CD4-positive, alpha-beta T cell (primary cell): ENCODE results near the gene RSU1. TPM values are rescaled to one million over a fixed set of nuclear protein-coding genes. Genes with fewer than 3 reads are reported as not detected.

Experiments
- ATAC-seq: fragments of 200-7000 bp; cut with Tn5 transposase; one replicate; pipeline ENCODE4 v1.10.0; 2022; ENCODE audit warnings: mild to moderate bottlenecking; ENCODE audit not compliant: poor library complexity
- CTCF ChIA-PET: fragments of 350-600 bp; sonication (Branson Sonifier 250); formaldehyde crosslinking; loops from one replicate; lab custom pipeline; 2021; ENCODE audit warnings: antibody characterized with exemption, inconsistent platforms; lab: Charles Lee
- POLR2A ChIA-PET: fragments of 350-600 bp; sonication (Branson Sonifier 250); formaldehyde crosslinking; loops from one replicate; lab custom pipeline; 2021; ENCODE audit warnings: antibody characterized with exemption, inconsistent platforms; lab: Charles Lee
- DNase-seq, 14 experiments: peaks; one replicate each; pipeline ENCODE4 v3.0.0-alpha.2; 2013 to 2020; ENCODE audit warnings: mixed read lengths in 2 of 14
- H3K27ac ChIP-seq, 2 donors: one replicate each; pipeline versions ENCODE4 v1.5.1 to v1.7.0; 2013; ENCODE audit warnings: low read length in 2 of 2, low read depth in 1 of 2, mild to moderate bottlenecking in 1 of 2
- H3K27me3 ChIP-seq, 2 experiments: 1 replicate in 1 of 2; 2 replicates in 1 of 2; pipeline versions ENCODE4 v1.6.1 to v1.7.0; 2013; ENCODE audit warnings: low read length in 2 of 2, control low read depth in 1 of 2, mild to moderate bottlenecking in 1 of 2, moderate library complexity in 1 of 2; ENCODE audit not compliant: insufficient read depth in 2 of 2, control insufficient read depth in 1 of 2
- H3K36me3 ChIP-seq: one replicate; pipeline ENCODE4 v1.6.1; 2013; ENCODE audit warnings: low read length, control low read depth; ENCODE audit not compliant: insufficient read depth
- H3K4me1 ChIP-seq: one replicate; pipeline ENCODE4 v1.6.1; 2013; ENCODE audit warnings: low read length, control low read depth; ENCODE audit not compliant: insufficient read depth
- H3K4me3 ChIP-seq: one replicate; pipeline ENCODE4 v1.5.1; 2013; ENCODE audit warnings: mild to moderate bottlenecking, low read length, moderate library complexity
- H3K9me3 ChIP-seq, 2 experiments: 1 replicate in 1 of 2; 2 replicates in 1 of 2; pipeline versions ENCODE4 v1.6.1 to v1.7.0; 2013; ENCODE audit warnings: low read length in 2 of 2, mild to moderate bottlenecking in 2 of 2, control low read depth in 1 of 2, moderate library complexity in 1 of 2; ENCODE audit not compliant: control insufficient read depth in 1 of 2, insufficient read depth in 1 of 2
- H3K27ac Mint-ChIP-seq: one replicate; pipeline ENCODE4 v1.8.0; 2020; ENCODE audit warnings: mixed read lengths
- H3K27me3 Mint-ChIP-seq: one replicate; pipeline ENCODE4 v1.8.0; 2021; ENCODE audit warnings: mixed read lengths
- H3K36me3 Mint-ChIP-seq: one replicate; pipeline ENCODE4 v1.8.0; 2021; ENCODE audit warnings: low read depth, mixed read lengths
- H3K4me1 Mint-ChIP-seq: one replicate; pipeline ENCODE4 v1.8.0; 2021; ENCODE audit warnings: low read depth, mixed read lengths
- H3K4me3 Mint-ChIP-seq: one replicate; pipeline ENCODE4 v1.8.0; 2020; ENCODE audit warnings: mild to moderate bottlenecking, mixed read lengths
- H3K9me3 Mint-ChIP-seq: one replicate; pipeline ENCODE4 v1.8.0; 2020; ENCODE audit warnings: mixed read lengths
- CTCF ChIP-seq: fragments of 200-600 bp; IDR thresholded peaks from one replicate; pipeline ENCODE4 v1.8.0; 2022; ENCODE audit warnings: antibody characterized with exemption, mild to moderate bottlenecking
- intact Hi-C, 2 experiments: fragments of 100-400 bp; cut with DNase I in 1 of 2; cut with micrococcal nuclease in 1 of 2; formaldehyde crosslinking; loops; one replicate each; pipeline versions ENCODE4 v1.15.1 to v1.9.0; 2023 to 2025; cut with DNase I, micrococcal nuclease
- total RNA-seq, 174 experiments: library from RNA in 2 of 174; stranded (reverse) in 2 of 174; gene quantifications; one replicate each; pipeline ENCODE4 v1.2.3 and lab custom pipeline; 2021 to 2026

The RSU1 gene
- total RNA-seq, 2 experiments from 2014 or later, result 26.2 to 28.8 TPM

GRCh38 chr10:16559236-16559773, 257.9 kb downstream of the RSU1 start:
- Histone ChIP-seq H3K9me3 (peaks cover 0 to 5% of the 10 kb centered on the region in 2 experiments), H3K36me3 (no peaks in the 10 kb centered on the region), H3K27ac (no peak overlapping the region), H3K4me1 (no peaks in the 10 kb centered on the region), H3K4me3 (no peak overlapping the region), H3K27me3 (peaks cover 4 to 7% of the 10 kb centered on the region in 2 experiments)
- peaks cover 5% of the 10 kb centered on the region for H3K9me3 Mint-ChIP-seq
- peaks cover 51% of the 10 kb centered on the region for H3K27me3 Mint-ChIP-seq
- ATAC-seq (no peak), DNase-seq (no peak)
- no peak for TF ChIP-seq CTCF
- H3K36me3 Mint-ChIP-seq, result no peaks in the 10 kb centered on the region
- CTCF ChIA-PET, result no interaction called here
- H3K27ac Mint-ChIP-seq, result no peak overlapping the region
- POLR2A ChIA-PET, result no interaction called here
- no peak overlapping the region for H3K4me3 Mint-ChIP-seq
- no peaks in the 10 kb centered on the region for H3K4me1 Mint-ChIP-seq
- intact Hi-C loops, result no loop called here

DNA sequence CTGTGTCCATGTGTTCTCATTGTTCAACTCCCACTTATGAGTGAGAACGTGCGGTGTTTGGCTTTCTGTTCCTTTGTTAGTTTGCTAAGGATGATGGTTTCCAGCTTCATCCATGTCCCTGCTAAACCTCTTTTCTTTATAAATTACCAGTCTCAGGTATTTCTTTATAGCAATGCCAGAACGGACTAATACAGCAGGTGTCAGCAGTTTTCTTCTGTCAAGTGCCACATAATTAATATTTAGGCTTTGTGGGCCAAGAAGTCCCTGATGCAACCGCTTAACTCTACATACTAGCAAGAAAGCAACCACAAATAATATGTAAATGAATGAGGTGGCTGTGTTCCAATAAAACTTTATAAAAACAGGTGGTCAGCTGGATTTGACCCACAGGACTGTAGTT, 269.3 kb downstream of the RSU1 start:
- Histone ChIP-seq H3K4me3 (no peak overlapping the region), H3K27me3 (peaks cover 0 to 4% of the 10 kb centered on the region in 2 experiments), H3K36me3 (no peaks in the 10 kb centered on the region), H3K4me1 (no peaks in the 10 kb centered on the region), H3K9me3 (no peaks in the 10 kb centered on the region), H3K27ac (no peak overlapping the region)
- intact Hi-C loops, result loop anchor here (10.0 kb wide), 1 partner anchor 643 kb away; no protein-coding TSS in a partner anchor
- no peaks in the 10 kb centered on the region for H3K36me3 Mint-ChIP-seq
- no peak overlapping the region for H3K27ac Mint-ChIP-seq
- ATAC-seq (no peak), DNase-seq (no peak)
- H3K4me3 Mint-ChIP-seq, result no peak overlapping the region
- CTCF ChIA-PET, result no interaction called here
- peaks cover 2% of the 10 kb centered on the region for H3K9me3 Mint-ChIP-seq
- POLR2A ChIA-PET, result no interaction called here
- H3K4me1 Mint-ChIP-seq, result no peaks in the 10 kb centered on the region
- H3K27me3 Mint-ChIP-seq, result peaks cover 28% of the 10 kb centered on the region
- TF ChIP-seq CTCF, result no peak

DNA sequence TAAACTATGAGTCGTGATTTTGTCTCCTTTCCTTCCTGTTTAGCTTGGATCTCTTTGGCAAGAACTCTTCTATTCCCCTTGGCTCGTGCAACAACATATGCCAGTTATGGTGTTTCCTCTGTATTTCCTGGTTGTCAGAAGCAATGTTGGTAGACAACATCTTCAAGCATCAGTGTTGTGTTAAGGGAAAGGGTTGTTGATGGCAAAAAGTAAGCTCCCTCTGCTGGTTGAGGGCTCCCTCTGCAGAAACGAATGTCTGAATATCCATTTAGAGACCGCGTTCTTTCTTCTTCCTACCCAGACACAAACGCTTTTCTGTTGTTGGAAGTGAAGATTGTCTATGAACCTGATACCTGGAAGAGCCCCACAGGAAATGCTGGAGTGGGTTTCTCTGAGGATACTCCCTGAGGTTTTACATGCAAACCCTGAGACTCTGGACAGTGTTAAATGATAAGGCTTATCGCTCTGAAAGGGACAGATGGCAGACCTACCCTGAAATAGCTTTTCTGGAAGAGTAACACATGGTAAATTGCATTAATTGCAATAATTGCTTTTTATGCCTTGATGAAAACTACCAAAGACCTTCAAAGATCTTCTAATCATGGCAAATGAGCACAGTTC, 272.0 kb downstream of the RSU1 start:
- no peaks in the 10 kb centered on the region for H3K36me3 Mint-ChIP-seq
- peaks cover 44% of the 10 kb centered on the region for H3K27me3 Mint-ChIP-seq
- Histone ChIP-seq H3K4me3 (no peak overlapping the region), H3K36me3 (no peaks in the 10 kb centered on the region), H3K4me1 (no peaks in the 10 kb centered on the region), H3K9me3 (no peaks in the 10 kb centered on the region), H3K27me3 (peaks cover 0 to 6% of the 10 kb centered on the region in 2 experiments), H3K27ac (no peak overlapping the region)
- intact Hi-C loops, result loop anchor here (2.0 to 10.0 kb wide), 2 partner anchors 640 to 666 kb away; no protein-coding TSS in a partner anchor
- H3K27ac Mint-ChIP-seq, result no peak overlapping the region
- ChIA-PET CTCF (no interaction called here), POLR2A (no interaction called here)
- H3K4me1 Mint-ChIP-seq, result no peaks in the 10 kb centered on the region
- ATAC-seq (no peak), DNase-seq (peak in 4 of 14 experiments; percentile 3 to 30 (median 24))
- TF ChIP-seq CTCF, result peak; percentile 34
- no peak overlapping the region for H3K4me3 Mint-ChIP-seq
- no peaks in the 10 kb centered on the region for H3K9me3 Mint-ChIP-seq
